ENCODE measurements around the gene UPP2. TPM values are rescaled to one million over a fixed set of nuclear protein-coding genes. Genes with fewer than 3 reads are reported as not detected.

Gene UPP2
- total and polyA plus RNA-seq, 2 of the 13 experiments (the other 11 are each of a cell fraction or from before 2014, with no cell fraction given), result 0.07 to 0.28 TPM

GRCh38 chr2:158184556-158185343, 83.1 kb downstream of the UPP2 start (continued):
- TF ChIP-seq PAXIP1 (CRISPR knock-in tag; conservative IDR thresholded peaks at IDR 0.05) (peak; percentile 84), ZNF670 (CRISPR knock-in tag; IDR thresholded peaks at IDR 0.05; ENCODE audit: borderline replicate concordance) (0 out of 2 replicates have a peak, but pooled peaks have one; percentile 15), ATRX (CRISPR knock-in tag; IDR thresholded peaks at IDR 0.05; ENCODE audit: borderline replicate concordance) (no peak), TEAD3 (CRISPR knock-in tag; optimal IDR thresholded peaks at IDR 0.05; ENCODE audit: borderline replicate concordance) (peak; percentile 99), HNF4G (IDR thresholded peaks at IDR 0.05; ENCODE audit: borderline replicate concordance, low read depth, low read length) (peak; percentile 79; the same call in 1 of the 2 replicates), HNF4G (CRISPR knock-in tag; IDR thresholded peaks at IDR 0.05; ENCODE audit: borderline replicate concordance, low read depth) (peak; percentile 36; the same call in 1 of the 2 replicates), MEIS2 (CRISPR knock-in tag; IDR thresholded peaks at IDR 0.05) (peak; percentile 88), TEAD2 (CRISPR knock-in tag; IDR thresholded peaks at IDR 0.05) (0 out of 2 replicates have a peak, but pooled peaks have one; percentile 35), NR2C2 (CRISPR knock-in tag; IDR thresholded peaks at IDR 0.05; ENCODE audit: borderline replicate concordance) (peak; percentile 27; the same call in 1 of the 2 replicates), MIXL1 (CRISPR knock-in tag; IDR thresholded peaks at IDR 0.05) (peak; percentile 55; the same call in 1 of the 2 replicates), BHLHE40 (IDR thresholded peaks at IDR 0.05; ENCODE audit: low read length) (no peak), CBX5 (CRISPR knock-in tag; IDR thresholded peaks at IDR 0.05; ENCODE audit: borderline replicate concordance) (peak; percentile 38; the same call in 1 of the 2 replicates), ZSCAN12 (CRISPR knock-in tag; IDR thresholded peaks at IDR 0.05) (no peak), MXI1 (IDR thresholded peaks at IDR 0.05; ENCODE audit: borderline replicate concordance, low read depth, low read length) (peak; percentile 23; the same call in 1 of the 3 replicates), ZBTB26 (CRISPR knock-in tag; IDR thresholded peaks at IDR 0.05; ENCODE audit: borderline replicate concordance) (peak; percentile 94), ZNF614 (CRISPR knock-in tag; IDR thresholded peaks at IDR 0.05; ENCODE audit: borderline replicate concordance) (peak; percentile 95), ZNF205 (CRISPR knock-in tag; IDR thresholded peaks at IDR 0.05) (0 out of 2 replicates have a peak, but pooled peaks have one; percentile 29), SOX6 (IDR thresholded peaks at IDR 0.05) (no peak), SOX6 (CRISPR knock-in tag; IDR thresholded peaks at IDR 0.05) (peak; percentile 98), RXRA (CRISPR knock-in tag; IDR thresholded peaks at IDR 0.05) (no peak; the same call in 1 of the 2 replicates), KDM3A (CRISPR knock-in tag; IDR thresholded peaks at IDR 0.05; ENCODE audit: low read depth) (no peak), POGZ (CRISPR knock-in tag; IDR thresholded peaks at IDR 0.05) (peak; percentile 76), ARNTL (CRISPR knock-in tag; IDR thresholded peaks at IDR 0.05) (0 out of 2 replicates have a peak, but pooled peaks have one; percentile 42), ZNF569 (CRISPR knock-in tag; IDR thresholded peaks at IDR 0.05; ENCODE audit: borderline replicate concordance) (no peak), ZNF792 (CRISPR knock-in tag; IDR thresholded peaks at IDR 0.05) (no peak; the same call in 1 of the 2 replicates)
